ENCODE measurements around the gene CBLB. TPM values are rescaled to one million over a fixed set of nuclear protein-coding genes. Genes with fewer than 3 reads are reported as not detected.

Gene CBLB
- total RNA-seq, 1 experiment from 2014 or later = 26.2 TPM

DNA sequence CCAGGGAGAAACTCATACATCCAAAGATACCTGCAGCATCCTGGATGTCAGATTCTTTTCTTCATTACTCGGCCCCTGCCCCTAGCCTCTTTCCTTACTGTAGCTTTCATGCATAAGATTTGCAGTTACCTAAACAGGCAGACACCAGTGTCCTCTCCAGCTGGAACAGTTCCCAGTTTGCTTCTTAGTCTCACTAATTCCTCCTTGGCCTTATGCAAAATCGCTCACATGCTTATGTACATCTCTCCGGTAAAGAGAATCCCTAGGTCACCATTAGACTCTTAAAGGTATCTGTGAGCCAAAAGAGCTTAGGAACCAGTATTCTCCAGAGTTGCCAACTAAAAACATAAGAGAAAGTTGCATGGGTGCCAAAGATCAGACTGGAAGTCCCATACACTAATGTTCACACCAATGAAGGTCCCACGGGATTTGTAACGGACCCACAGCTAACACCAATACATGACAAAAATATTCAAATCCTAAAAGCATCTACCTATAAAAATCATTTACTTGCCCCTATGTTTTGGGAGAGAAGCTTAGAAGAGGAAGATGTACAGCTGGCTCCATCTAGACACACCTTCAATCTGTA, 66.6 kb downstream of the CBLB start:
- CTCF ChIA-PET = no interaction called here
- Mint-ChIP-seq H3K4me3 (ENCODE audit: low read depth, unreplicated experiment) (no peak overlapping the region), H3K4me1 (ENCODE audit: low read depth, unreplicated experiment) (peaks cover 9% of the 10 kb centered on the region), H3K27ac (ENCODE audit: unreplicated experiment) (no peak overlapping the region), H3K36me3 (ENCODE audit: insufficient read depth, unreplicated experiment) (no peaks in the 10 kb centered on the region), H3K27me3 (ENCODE audit: unreplicated experiment) (no peaks in the 10 kb centered on the region), H3K9me3 (ENCODE audit: low read depth, unreplicated experiment) (no peaks in the 10 kb centered on the region)
- DNase-seq = no peak
- BruUV-seq (replicated peaks) = no TSS peak
- intact Hi-C loops (cut with micrococcal nuclease; ENCODE audit: unreplicated experiment) = no loop called here
- TF ChIP-seq, protein P1, sequence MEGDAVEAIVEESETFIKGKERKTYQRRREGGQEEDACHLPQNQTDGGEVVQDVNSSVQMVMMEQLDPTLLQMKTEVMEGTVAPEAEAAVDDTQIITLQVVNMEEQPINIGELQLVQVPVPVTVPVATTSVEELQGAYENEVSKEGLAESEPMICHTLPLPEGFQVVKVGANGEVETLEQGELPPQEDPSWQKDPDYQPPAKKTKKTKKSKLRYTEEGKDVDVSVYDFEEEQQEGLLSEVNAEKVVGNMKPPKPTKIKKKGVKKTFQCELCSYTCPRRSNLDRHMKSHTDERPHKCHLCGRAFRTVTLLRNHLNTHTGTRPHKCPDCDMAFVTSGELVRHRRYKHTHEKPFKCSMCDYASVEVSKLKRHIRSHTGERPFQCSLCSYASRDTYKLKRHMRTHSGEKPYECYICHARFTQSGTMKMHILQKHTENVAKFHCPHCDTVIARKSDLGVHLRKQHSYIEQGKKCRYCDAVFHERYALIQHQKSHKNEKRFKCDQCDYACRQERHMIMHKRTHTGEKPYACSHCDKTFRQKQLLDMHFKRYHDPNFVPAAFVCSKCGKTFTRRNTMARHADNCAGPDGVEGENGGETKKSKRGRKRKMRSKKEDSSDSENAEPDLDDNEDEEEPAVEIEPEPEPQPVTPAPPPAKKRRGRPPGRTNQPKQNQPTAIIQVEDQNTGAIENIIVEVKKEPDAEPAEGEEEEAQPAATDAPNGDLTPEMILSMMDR (IDR thresholded peaks at IDR 0.05; ENCODE audit: unreplicated experiment) = no peak

DNA sequence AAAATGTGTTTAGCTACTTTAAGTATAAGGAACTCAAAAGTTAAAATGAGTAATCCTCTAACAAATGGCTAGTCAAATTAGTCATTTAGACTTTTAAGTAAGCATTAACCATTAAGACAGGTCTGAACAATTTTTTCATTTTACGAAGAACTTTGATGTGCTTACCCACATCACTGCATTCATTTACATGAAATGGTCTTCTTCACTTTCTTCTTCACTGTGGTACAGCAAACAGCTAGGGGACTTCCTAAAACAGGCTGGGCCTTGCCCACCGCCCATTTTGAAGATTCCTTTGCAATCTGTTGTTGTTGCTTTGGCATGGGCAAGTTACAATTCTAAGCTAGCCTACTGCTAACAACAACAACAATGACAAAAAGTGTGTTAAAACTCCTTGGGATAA, 67.4 kb downstream of the CBLB start:
- H3K36me3 Mint-ChIP-seq (ENCODE audit: insufficient read depth, unreplicated experiment) = no peaks in the 10 kb centered on the region
- TF ChIP-seq, protein P1 (IDR thresholded peaks at IDR 0.05; ENCODE audit: unreplicated experiment) = no peak
- no peaks in the 10 kb centered on the region for H3K9me3 Mint-ChIP-seq (ENCODE audit: low read depth, unreplicated experiment)
- H3K27me3 Mint-ChIP-seq (ENCODE audit: unreplicated experiment) = no peaks in the 10 kb centered on the region
- H3K4me1 Mint-ChIP-seq (ENCODE audit: low read depth, unreplicated experiment) = peaks cover 9% of the 10 kb centered on the region
- H3K27ac Mint-ChIP-seq (ENCODE audit: unreplicated experiment) = no peak overlapping the region
- intact Hi-C loops (cut with micrococcal nuclease; ENCODE audit: unreplicated experiment) = no loop called here
- no peak for DNase-seq
- no TSS peak for BruUV-seq (replicated peaks)
- H3K4me3 Mint-ChIP-seq (ENCODE audit: low read depth, unreplicated experiment) = no peak overlapping the region
- CTCF ChIA-PET = no interaction called here

DNA sequence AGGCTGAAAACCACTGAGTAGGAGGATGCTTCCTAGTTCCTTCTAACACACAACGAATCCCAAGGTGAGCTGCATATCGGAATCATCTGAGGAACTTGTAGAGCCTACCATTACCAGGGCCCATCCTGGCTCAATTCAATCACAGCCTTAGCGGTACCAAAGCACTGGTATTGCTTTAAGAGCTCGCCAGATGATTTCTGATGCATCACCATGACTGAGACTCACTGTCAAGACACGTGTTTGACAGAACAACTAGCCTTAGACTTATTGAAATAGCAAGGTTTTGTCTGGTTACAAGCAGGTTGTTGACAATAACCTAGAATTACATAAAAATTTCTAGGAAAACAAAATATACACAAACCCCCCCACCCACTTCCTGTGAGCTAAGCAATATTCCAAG, 68.5 kb downstream of the CBLB start:
- peaks cover 9% of the 10 kb centered on the region for H3K4me1 Mint-ChIP-seq (ENCODE audit: low read depth, unreplicated experiment)
- H3K27ac Mint-ChIP-seq (ENCODE audit: unreplicated experiment) = no peak overlapping the region
- no peaks in the 10 kb centered on the region for H3K36me3 Mint-ChIP-seq (ENCODE audit: insufficient read depth, unreplicated experiment)
- H3K4me3 Mint-ChIP-seq (ENCODE audit: low read depth, unreplicated experiment) = no peak overlapping the region
- DNase-seq = no peak
- intact Hi-C loops (cut with micrococcal nuclease; ENCODE audit: unreplicated experiment) = no loop called here
- TF ChIP-seq, protein P1 (IDR thresholded peaks at IDR 0.05; ENCODE audit: unreplicated experiment) = no peak
- no TSS peak for BruUV-seq (replicated peaks)
- no peaks in the 10 kb centered on the region for H3K9me3 Mint-ChIP-seq (ENCODE audit: low read depth, unreplicated experiment)
- CTCF ChIA-PET = no interaction called here
- H3K27me3 Mint-ChIP-seq (ENCODE audit: unreplicated experiment) = no peaks in the 10 kb centered on the region

DNA sequence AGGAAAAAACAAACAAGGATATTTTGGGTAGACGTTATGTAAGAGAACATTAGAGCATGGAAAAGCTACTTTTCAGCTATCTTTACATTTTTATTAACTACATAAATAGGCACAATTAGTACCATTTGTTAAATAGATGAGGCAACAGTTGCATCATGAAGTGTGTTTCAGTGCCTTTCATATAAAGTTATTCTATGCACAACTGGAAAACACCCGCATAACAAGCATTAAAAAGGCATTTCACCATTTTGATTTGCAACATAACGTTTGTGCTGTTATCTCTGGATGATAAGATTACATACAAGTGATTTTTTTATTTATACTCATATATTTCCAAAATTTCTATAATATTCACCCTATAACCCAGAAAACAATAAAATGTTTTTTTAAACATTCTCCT, 69.5 kb downstream of the CBLB start:
- H3K36me3 Mint-ChIP-seq (ENCODE audit: insufficient read depth, unreplicated experiment) = no peaks in the 10 kb centered on the region
- BruUV-seq (replicated peaks) = no TSS peak
- peaks cover 9% of the 10 kb centered on the region for H3K4me1 Mint-ChIP-seq (ENCODE audit: low read depth, unreplicated experiment)
- DNase-seq = no peak
- no peaks in the 10 kb centered on the region for H3K9me3 Mint-ChIP-seq (ENCODE audit: low read depth, unreplicated experiment)
- no peaks in the 10 kb centered on the region for H3K27me3 Mint-ChIP-seq (ENCODE audit: unreplicated experiment)
- TF ChIP-seq, protein P1 (IDR thresholded peaks at IDR 0.05; ENCODE audit: unreplicated experiment) = no peak
- H3K27ac Mint-ChIP-seq (ENCODE audit: unreplicated experiment) = no peak overlapping the region
- intact Hi-C loops (cut with micrococcal nuclease; ENCODE audit: unreplicated experiment) = no loop called here
- CTCF ChIA-PET = interaction anchor here (0.7 kb wide), 1 partner anchor 165 kb away, joined by 3 read pairs; no protein-coding TSS in a partner anchor
- no peak overlapping the region for H3K4me3 Mint-ChIP-seq (ENCODE audit: low read depth, unreplicated experiment)
